GM19238 (cell line): ENCODE data around the gene TTC1.
"Not testable (repeated sequence)": the region's sequence is repeated elsewhere in the genome, so short reads cannot be mapped to it uniquely, and the experiment has no call there.

ENCODE experiments used
- DNase-seq: peaks from one replicate; pipeline ENCODE4 v3.0.0; 2011; ENCODE audit warnings: low spot score; ENCODE audit not compliant: insufficient read length

The TTC1 gene

DNA sequence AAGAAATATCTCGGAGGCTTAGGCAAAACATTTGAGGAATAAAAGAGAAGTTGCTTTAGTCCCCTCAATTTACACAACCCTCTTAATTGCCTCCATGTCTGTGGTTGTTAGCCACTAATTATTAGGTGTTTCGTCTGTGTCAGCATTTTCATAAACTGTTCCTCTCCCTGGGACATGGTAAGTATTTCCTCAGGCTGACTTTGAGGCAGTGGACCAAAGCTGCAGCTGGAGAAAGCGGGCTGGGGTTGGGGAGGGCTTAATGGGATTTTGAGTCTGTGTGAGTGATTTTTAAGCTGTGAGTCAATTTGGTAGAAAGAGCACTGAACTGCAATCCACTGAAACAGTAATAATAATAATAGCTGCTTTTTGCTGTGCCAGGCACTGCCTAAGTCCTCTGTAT is 13.0 kb upstream of the TTC1 start:
- DNase-seq, result no peak

DNA sequence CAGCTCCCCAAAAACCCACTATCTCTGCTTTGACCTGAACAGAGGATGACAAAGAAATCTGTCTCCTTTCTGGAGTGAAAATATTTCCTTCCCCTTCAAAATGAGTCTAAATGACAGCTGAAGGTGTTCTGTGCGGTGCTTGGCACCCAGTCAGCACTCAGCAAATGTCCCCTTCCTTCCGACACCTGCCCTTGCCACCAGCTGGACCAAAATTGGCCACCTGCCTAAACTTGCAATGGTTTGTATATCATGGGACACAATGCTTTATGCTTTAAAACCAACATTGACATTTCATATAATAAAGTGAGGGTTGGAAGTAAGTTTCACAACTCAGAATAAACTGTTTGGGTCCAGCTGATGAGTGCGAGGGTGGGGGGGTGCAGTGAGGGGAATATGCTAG is 7.5 kb upstream of the TTC1 start:
- DNase-seq, result no peak

DNA sequence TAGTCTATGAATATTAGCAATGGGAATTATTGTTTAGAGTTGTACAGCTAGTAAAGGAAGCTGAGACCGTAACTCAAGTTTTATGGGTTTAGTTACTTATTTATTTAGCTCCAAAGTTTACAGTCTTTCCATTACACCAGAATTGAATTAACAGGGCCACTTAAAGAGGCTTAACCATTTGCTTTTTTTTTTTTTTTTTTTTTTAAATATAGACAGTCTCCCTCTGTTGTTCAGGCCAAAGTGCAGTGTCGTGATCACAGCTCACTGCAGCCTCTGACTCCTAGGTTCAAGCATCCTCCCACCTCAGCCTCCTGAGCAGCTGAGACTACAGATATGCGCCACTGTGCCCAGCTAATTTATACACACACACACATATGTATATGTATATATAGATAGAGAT is 1.4 kb upstream of the TTC1 start:
- DNase-seq, result no peak

DNA sequence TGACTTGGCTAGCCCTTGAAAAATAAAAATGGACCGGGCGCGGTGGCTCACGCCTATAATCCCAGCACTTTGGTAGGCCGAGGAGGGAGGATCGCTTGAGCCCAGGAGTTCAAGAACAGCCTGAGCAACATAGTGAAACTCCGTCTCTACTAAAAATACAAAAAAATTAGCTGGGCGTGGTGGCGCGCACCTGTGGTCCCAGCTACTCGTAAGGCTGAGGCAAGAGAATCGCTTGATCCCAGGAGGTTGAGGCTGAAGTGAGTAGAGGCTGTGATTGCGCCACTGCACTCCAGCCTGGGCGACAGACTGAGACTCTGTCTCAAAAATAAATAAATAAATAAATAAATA is 436 bp upstream of the TTC1 start:
- DNase-seq, result not testable (repeated sequence)

DNA sequence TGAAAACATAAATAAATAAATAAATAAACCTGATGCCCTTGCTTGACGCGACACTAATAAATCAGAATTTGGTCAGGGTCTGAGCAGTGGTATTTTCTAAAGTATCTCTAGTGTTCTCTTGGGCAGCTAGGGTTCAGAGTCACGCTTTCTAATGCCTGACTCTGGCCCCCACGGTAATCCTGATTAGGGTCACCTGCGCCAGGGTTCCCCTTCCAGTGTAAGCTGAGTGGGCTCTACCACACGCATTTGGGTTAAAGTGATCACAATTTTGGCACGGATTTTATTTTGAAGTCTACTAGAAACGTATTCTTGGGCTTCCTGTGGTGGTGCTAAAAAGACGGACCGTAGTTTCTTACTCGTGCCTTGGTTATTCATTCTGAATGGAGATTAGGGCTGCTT is 651 bp downstream of the TTC1 start:
- no peak for DNase-seq

DNA sequence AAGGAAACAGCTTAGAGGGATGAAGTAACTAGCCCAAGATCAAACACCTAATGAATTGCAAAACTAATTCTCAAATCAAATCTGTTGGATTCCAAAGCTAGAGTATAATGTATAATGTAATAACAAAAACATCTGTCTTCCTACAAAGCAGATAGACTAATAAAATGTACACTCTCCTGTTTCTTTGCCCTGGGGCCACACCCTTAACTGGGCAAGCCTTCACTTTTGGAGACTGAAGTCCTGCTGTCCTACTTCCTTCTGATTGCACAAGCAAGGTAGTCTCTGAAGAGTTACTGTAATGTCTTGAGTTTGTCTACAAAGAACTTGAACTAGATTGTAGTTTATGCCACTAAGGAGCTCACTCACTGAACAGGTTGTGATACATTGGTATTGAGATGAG is 2.5 kb downstream of the TTC1 start:
- DNase-seq, result no peak

DNA sequence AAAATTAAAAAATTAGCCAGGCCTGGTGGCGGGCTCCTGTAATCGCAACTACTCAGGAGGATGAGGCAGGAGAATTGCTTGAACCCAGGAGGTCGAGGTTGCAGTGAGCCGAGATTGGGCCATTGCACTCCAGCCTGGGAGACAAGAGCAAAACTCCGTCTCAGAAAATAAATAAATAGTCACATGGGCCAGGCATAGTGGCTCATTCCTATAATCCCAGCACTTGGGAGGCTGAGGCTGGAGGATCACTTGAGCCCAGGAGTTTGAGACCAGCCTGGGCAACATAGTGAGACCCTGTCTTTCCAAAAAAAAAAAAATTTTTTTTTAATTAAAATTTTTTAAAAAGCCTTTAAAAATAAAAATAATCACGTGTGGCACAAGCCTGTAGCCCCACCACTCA is 5.3 kb downstream of the TTC1 start:
- not testable (repeated sequence) for DNase-seq

DNA sequence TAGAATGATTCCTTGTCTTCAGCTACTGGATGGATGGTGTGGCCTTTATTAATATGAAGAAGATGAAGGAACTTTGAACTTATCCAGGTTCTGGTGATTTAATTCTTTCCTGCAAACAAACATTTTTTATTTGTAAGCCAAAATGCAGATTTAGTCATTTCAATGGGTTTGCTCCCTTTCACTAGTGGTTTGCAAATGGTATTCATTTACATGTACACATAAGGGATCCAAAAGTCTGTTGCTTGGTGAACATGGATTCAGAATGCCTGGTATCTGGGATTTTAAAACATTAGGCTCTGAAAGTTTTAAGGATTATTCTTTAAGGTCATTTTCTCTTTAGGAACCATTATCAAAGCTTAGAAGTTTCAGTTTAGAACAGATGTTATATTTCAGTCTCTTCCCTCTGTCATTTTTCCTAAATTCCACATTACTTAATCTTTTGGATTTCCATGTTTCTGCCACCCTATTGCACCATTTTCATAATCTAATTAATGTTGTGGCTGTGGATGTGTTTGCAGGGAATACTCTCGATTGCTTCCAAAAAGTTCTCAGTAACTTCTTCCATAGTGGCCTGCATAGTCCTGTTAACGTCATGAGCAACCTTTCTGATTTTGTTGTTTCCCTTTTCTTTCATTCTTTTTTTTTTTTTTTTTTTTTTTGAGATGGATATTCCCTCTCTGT is 10.1 kb downstream of the TTC1 start:
- DNase-seq, result no peak

DNA sequence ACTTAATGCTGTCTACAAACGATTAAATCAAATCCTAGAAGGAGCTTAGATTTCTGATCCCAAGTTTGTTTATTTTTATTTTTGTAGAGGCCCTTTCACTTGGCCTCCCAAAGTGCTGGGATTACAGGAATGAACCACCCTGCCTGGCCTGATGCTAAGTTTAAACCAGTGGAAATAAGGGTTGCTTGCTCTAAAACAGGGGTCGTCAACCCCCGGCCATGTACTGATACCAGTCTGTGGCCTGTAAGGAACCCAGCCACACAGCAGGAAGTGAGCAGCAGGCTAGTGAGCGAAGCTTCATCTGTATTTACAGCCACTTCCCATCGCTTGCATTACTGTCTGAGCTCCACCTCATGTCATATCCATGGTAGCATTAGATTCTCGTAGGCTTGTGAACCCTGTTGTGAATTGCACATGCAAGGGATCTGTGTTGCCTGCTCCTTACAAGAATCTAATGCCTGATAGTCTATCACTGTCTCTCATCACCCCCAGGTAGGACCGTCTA is 11.4 kb downstream of the TTC1 start:
- no peak for DNase-seq

DNA sequence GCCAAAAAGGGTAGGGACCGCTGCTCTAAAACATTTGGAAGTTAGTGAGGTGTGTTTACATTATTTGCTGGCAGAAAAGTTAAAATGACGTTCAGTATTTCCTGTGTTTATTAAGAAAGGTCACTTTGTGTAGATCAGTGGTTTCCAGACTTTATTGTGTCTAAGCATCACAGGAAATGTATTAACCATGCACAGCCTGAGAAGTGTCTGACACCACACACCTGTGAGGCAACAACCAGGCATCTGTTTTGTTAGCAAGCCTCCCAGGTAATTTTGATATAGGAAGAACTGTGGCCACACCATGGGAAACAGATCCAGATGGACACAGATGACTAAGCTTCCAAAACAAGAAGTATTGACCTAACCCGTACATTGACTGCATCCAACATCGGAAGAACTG is 12.0 kb downstream of the TTC1 start:
- DNase-seq, result no peak

DNA sequence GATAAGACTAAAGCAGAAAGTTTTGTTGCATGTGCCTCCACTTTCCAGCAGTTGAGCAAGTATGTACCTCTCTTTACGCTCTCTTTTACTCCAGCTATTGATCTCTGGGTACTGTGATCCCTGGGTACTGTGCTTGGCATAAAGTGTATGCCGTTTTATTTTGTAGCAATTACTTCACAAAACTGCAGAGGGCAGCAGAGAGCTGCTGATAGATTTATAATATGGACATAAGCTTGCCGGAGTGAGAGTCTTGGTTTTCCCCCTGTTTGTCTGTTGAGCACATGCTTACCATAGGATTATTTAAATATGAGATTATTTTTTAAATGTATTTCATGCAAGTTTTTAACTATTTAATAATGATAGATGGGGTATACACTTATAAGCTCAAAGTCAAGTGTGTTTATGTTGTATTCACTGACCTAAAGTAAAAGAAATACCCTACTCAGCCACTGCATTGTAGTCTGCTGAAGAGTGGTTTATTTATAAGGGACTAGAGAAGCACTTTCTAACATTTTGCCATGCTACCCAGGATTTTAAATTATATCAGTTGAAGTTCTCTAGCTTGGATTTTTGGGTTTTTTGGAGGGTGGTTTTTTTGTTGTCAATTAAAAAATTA is 13.0 kb downstream of the TTC1 start:
- DNase-seq, result peak; percentile 14

DNA sequence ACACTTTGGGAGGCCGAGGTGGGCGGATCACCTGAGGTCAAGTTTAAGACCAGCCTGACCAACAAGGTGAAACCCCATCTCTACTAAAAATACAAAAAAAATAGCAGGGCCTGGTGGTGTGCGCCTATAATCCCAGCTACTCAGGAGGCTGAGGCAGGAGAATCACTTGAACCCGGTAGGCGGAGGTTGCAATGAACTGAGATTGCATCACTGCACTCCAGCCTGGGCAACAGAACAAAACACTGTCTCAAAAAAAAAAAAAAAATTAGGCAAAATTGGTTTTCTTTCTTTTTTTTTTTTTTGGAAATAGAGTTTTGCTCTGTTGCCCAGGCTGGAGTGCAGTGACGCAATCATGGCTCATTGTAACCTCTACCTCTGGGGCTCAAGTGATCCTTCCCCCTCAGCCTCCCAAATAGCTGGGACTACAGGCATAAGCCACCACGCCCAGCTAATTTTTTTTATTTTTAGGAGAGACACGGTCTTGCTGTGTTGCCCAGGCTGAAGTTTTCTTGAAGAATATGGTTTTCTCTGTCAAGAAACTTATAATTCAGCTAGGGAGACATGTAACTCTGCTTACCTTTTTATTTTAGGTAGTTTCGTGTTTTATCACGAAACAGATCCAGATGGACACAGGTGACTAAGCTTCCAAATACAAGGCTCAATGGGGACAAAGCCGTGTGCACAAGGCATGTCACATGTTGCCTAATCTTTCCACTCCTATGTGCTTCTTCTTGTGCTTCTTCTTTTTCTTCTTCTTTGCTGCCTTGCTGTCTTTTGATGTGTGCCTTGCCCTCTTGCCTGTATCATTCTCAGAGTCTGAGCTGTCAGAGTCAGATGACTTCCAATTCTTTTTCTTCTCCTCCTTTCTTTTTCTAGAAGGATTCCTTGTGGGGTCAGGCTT is 14.3 kb downstream of the TTC1 start:
- no peak for DNase-seq

DNA sequence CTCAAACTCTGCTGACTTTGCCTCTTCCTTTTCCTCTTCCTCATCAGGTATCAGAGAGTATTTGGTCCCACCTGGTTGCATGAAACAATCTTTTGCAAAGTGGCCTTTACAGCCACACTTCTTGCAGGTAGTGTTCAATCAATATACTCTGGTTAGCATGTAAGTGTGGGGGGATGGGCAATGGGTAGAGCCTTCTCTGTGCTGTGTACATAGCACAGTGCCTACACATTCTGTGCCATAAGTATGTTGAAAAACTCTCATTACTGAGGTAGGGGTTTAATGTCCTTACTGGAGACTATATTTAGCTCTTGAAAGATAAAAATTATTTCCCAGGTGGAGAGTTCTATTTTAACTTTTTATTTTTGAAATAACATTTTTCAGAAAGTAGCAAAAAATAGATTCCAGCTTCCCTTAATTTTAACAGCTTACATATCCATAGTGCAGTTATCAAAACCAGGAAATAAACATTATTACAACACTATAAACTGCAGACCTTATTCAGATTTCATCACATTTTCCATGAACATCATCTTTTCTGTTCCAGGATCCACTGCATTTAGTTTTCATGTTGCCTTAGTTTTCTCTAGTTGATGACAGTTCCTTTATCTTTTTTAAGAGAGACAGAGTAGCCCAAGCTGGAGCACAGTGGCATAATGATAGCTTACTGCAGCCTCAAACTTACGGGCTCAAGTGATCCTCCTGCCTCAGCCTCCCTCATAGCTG is 15.1 kb downstream of the TTC1 start:
- DNase-seq, result no peak

DNA sequence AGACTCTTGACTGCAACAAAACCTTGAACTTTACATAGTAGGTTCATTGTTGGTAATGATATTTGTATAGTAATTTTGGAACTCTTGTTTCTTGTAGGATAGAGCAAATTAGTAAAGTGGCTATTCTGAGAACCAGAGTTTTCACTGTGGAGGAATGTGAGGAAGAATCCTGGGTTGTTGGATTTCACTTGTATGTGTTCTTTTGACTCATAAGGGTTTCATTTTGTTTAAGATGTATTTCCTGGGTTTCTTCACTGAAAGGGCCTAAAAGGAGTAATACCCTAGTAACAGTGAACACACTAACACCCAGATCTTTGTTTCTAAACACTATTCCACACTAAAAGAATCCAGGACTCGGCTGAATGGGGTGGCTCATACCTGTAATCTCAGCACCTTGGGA is 20.1 kb downstream of the TTC1 start:
- DNase-seq, result no peak

DNA sequence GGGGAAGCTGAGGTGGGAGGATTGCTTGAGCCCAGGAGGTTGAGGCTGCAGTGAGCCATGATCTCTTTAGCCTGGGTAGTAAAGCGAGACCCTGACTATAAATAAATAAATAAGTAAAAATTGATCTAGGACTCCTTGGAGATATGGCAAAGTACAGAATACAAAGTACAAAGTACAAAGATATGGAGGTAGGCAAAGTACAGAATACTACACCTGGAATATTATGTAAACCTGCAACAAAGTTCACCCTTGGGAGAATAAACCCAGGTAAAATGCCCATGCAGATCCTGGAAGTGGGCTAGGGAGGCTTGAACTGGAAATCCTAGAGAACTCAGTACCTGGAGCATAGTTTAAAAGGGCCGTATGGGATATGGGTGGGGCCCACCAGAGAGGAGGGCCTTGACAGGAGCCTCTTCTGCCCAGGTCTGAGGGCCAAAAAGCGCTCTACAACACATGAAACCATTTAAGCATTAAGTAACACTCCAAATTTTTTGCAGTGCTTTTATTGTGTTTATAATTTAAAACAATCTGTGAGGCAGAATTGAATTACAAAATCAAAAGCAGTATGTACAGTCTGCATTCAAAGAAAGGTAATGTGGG is 20.7 kb downstream of the TTC1 start:
- no peak for DNase-seq

DNA sequence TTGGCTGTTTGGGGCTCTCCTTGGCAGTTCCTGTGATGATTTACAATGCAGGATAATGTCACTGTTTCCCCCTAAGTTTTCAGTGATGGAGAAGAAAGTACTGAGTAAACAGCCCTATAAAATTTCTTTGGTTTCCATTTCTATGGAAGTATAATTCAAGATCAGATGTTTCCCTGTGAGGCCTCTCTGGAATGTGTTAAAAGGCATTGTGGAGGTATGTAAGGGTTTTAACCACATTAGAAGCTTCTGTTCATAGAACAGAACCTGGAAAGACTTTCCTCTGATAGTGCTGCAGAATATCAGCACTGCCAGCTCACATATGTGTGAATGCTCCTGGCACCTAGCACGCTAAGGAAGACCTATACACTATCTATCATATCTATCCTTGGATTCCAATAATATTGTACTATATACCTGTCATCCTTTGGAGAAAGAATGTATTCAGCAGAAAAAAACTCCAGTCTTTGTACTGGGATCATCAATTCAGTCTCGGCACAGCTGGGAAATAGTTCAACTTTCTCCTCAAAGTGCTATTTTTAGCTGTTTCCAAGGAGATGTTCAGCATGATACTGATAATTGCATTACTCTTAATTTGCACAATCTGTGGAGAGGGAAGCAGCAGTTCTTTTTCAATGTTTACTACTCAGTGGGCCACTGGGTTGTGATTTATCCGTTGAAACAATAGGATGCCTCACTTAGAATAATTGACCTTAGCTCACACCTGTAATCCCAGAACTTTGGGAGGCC is 21.9 kb downstream of the TTC1 start:
- DNase-seq, result no peak

DNA sequence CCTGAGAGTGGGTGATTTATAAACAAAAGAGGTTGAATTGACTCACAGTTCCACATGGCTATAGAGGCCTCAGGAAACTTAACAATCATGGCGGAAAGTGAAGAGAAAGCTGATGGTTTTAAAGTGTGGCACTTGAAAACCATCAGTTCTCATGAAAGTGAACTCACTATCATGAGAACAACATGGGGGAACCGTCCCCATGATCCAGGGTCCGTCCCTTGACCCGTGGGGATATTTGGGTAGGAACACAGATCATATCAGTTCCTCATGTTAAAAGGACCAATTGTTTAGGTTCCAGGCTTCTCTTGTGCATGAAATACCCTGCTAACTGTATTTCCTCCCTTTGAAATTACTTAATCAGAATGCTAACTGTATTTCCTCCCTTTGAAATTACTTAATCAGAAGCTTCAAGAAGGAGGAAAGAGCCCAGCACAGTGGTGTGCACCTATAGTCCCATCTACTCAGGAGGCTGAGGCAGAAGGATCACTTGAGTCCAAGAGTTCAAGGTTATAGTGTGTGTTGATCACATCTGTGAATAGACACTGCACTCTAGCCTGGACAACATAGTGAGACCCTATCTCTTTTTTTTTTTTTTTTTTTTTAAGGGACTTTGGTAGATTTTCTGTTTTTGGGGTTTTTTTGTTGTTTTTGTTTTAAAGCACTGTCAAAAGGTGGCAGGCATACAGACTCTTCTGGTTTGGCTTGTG is 24.8 kb downstream of the TTC1 start:
- no peak for DNase-seq

DNA sequence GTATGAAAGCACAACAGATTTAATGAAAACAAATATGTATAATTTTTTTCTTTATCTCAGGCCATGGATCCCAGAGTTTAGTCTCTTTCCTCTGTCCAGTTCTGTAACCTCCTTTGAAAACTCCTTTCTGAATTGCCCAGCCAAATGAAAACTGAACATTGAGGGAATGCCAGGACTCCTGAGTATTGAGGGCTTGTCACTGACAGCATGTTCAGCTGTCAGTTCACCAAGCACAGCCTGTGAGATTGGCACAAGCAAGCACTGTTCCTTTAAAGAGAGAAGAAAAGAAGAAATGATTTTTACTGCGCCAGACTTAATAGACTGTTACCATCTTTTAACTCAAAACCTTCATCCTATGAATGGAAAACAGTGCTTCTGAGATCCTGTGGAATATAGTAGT is 27.3 kb downstream of the TTC1 start:
- no peak for DNase-seq

DNA sequence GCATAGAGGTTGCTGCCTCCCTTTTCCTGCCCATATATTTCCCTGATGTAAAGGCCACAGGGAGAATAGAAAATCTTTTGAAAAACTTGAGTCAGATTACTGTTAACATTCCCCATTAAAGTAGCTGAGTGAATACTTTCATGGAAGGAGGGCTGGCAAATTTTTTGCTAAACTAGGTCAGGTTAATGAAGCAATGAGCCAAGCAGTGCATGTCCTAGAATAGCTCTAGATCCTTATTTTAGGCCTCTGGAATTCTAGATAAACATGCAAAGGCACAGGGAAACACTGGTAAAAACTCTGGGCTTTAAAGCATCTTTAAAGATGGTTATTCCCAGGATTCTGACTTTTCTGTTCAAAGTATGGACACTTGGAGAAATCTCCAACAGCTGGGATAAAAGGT is 27.9 kb downstream of the TTC1 start:
- no peak for DNase-seq
